Duodenal mucosa (tissue), 2 donors: ENCODE measurements around the gene NWD2.

ENCODE experiments used
- H3K27ac ChIP-seq: one replicate; pipeline ENCODE4 v1.7.0; 2013; ENCODE audit warnings: low read depth, low read length
- H3K27me3 ChIP-seq, 2 donors: one replicate each; pipeline ENCODE4 v1.7.0; 2013; ENCODE audit warnings: low read length in 2 of 2, control low read depth in 1 of 2; ENCODE audit not compliant: insufficient read depth in 2 of 2, control insufficient read depth in 1 of 2
- H3K36me3 ChIP-seq, 2 donors: one replicate each; pipeline ENCODE4 v1.7.0; 2013; ENCODE audit warnings: low read length in 2 of 2, control low read depth in 1 of 2; ENCODE audit not compliant: insufficient read depth in 2 of 2, control insufficient read depth in 1 of 2
- H3K4me1 ChIP-seq, 2 donors: one replicate each; pipeline ENCODE4 v1.7.0; 2013; ENCODE audit warnings: low read length in 2 of 2, control low read depth in 1 of 2; ENCODE audit not compliant: insufficient read depth in 2 of 2, control insufficient read depth in 1 of 2
- H3K4me3 ChIP-seq, 2 donors: one replicate each; pipeline ENCODE4 v1.7.0; 2013; ENCODE audit warnings: low read length in 2 of 2, low read depth in 1 of 2
- H3K9ac ChIP-seq, 2 donors: one replicate each; pipeline ENCODE4 v1.7.0; 2013; ENCODE audit warnings: low read length in 2 of 2, low read depth in 1 of 2
- H3K9me3 ChIP-seq, 2 donors: one replicate each; pipeline ENCODE4 v1.7.0; 2013; ENCODE audit warnings: low read length in 2 of 2, control low read depth in 1 of 2; ENCODE audit not compliant: control insufficient read depth in 1 of 2

Gene NWD2

GRCh38 chr4:37279121-37279520 is 34.6 kb downstream of the NWD2 start:
- H3K9me3 ChIP-seq = no peaks in the 10 kb centered on the region
- no peak overlapping the region for H3K4me3 ChIP-seq
- no peaks in the 10 kb centered on the region for H3K36me3 ChIP-seq
- H3K27ac ChIP-seq = no peak overlapping the region
- H3K9ac ChIP-seq = no peak overlapping the region
- no peaks in the 10 kb centered on the region for H3K4me1 ChIP-seq
- no peaks in the 10 kb centered on the region for H3K27me3 ChIP-seq

- H3K4me3 ChIP-seq = no peak overlapping the region
- no peaks in the 10 kb centered on the region for H3K4me1 ChIP-seq
- no peaks in the 10 kb centered on the region for H3K27me3 ChIP-seq
- H3K9me3 ChIP-seq = no peaks in the 10 kb centered on the region
- H3K27ac ChIP-seq = no peak overlapping the region
- no peak overlapping the region for H3K9ac ChIP-seq
- H3K36me3 ChIP-seq = no peaks in the 10 kb centered on the region
These were observed 35.5 kb downstream of the NWD2 start for GRCh38 chr4:37279894-37280592.

GRCh38 chr4:37299468-37299867 is 54.9 kb downstream of the NWD2 start:
- no peak overlapping the region for H3K4me3 ChIP-seq
- H3K36me3 ChIP-seq = no peaks in the 10 kb centered on the region
- no peaks in the 10 kb centered on the region for H3K4me1 ChIP-seq
- no peak overlapping the region for H3K9ac ChIP-seq
- no peak overlapping the region for H3K27ac ChIP-seq
- H3K27me3 ChIP-seq = no peaks in the 10 kb centered on the region
- H3K9me3 ChIP-seq = no peaks in the 10 kb centered on the region

GRCh38 chr4:37304612-37305011 is 60.1 kb downstream of the NWD2 start:
- no peaks in the 10 kb centered on the region for H3K36me3 ChIP-seq
- H3K4me3 ChIP-seq = no peak overlapping the region
- no peaks in the 10 kb centered on the region for H3K27me3 ChIP-seq
- no peaks in the 10 kb centered on the region for H3K4me1 ChIP-seq
- H3K9ac ChIP-seq = no peak overlapping the region
- H3K27ac ChIP-seq = no peak overlapping the region
- H3K9me3 ChIP-seq = peaks cover 2 to 5% of the 10 kb centered on the region in 2 donors

- no peaks in the 10 kb centered on the region for H3K4me1 ChIP-seq
- H3K9ac ChIP-seq = no peak overlapping the region
- H3K36me3 ChIP-seq = no peaks in the 10 kb centered on the region
- H3K27ac ChIP-seq = no peak overlapping the region
- no peak overlapping the region for H3K4me3 ChIP-seq
- peaks cover 2 to 5% of the 10 kb centered on the region in 2 donors for H3K9me3 ChIP-seq
- no peaks in the 10 kb centered on the region for H3K27me3 ChIP-seq
These were observed 61.4 kb downstream of the NWD2 start for GRCh38 chr4:37305984-37306383.

GRCh38 chr4:37317104-37317643 is 72.6 kb downstream of the NWD2 start:
- no peak overlapping the region for H3K9ac ChIP-seq

GRCh38 chr4:37320513-37321235 is 76.1 kb downstream of the NWD2 start:
- Histone ChIP-seq H3K9ac (no peak overlapping the region), H3K4me1 (peaks cover 0 to 8% of the 10 kb centered on the region in 2 donors), H3K27me3 (no peaks in the 10 kb centered on the region), H3K4me3 (no peak overlapping the region), H3K36me3 (no peaks in the 10 kb centered on the region), H3K27ac (no peak overlapping the region), H3K9me3 (no peaks in the 10 kb centered on the region)

More at GRCh38 chr4:37317104-37317643, 72.6 kb downstream of the NWD2 start:
- Histone ChIP-seq H3K4me1 (peaks cover 0 to 8% of the 10 kb centered on the region in 2 donors), H3K9me3 (no peaks in the 10 kb centered on the region), H3K27ac (no peak overlapping the region), H3K27me3 (no peaks in the 10 kb centered on the region), H3K36me3 (no peaks in the 10 kb centered on the region), H3K4me3 (no peak overlapping the region)

GRCh38 chr4:37322122-37322521 is 77.6 kb downstream of the NWD2 start:
- Histone ChIP-seq H3K27ac (no peak overlapping the region), H3K4me3 (no peak overlapping the region), H3K36me3 (no peaks in the 10 kb centered on the region), H3K9ac (no peak overlapping the region), H3K4me1 (peaks cover 0 to 8% of the 10 kb centered on the region in 2 donors), H3K9me3 (no peaks in the 10 kb centered on the region), H3K27me3 (no peaks in the 10 kb centered on the region)

GRCh38 chr4:37324546-37324945 is 80.0 kb downstream of the NWD2 start:
- Histone ChIP-seq H3K9ac (no peak overlapping the region), H3K4me3 (no peak overlapping the region), H3K4me1 (peaks cover 0 to 8% of the 10 kb centered on the region in 2 donors), H3K36me3 (no peaks in the 10 kb centered on the region), H3K9me3 (no peaks in the 10 kb centered on the region), H3K27ac (no peak overlapping the region), H3K27me3 (no peaks in the 10 kb centered on the region)

GRCh38 chr4:37326852-37327251 is 82.3 kb downstream of the NWD2 start:
- no peak overlapping the region for H3K9ac ChIP-seq
- no peaks in the 10 kb centered on the region for H3K36me3 ChIP-seq
- H3K9me3 ChIP-seq = no peaks in the 10 kb centered on the region
- no peak overlapping the region for H3K27ac ChIP-seq
- no peak overlapping the region for H3K4me3 ChIP-seq
- H3K27me3 ChIP-seq = no peaks in the 10 kb centered on the region
- no peaks in the 10 kb centered on the region for H3K4me1 ChIP-seq
